T-helper 1 cell treated with Interleukin-12 subunit alpha and Interleukin-12 subunit beta and Interleukin-4 antibody, amounts not matched to agents 30 ng/mL and 1 ng/mL, for 36 hours (primary cell): ENCODE measurements around the gene KCNA4. TPM values are rescaled to one million over a fixed set of nuclear protein-coding genes. Genes with fewer than 3 reads are reported as not detected.
"Not testable (repeated sequence)": the region's sequence is repeated elsewhere in the genome, so short reads cannot be mapped to it uniquely, and the experiment has no call there.

Experiments used
- intact Hi-C: fragments of 100-400 bp; cut with micrococcal nuclease; formaldehyde crosslinking; loops from one replicate; pipeline ENCODE4 v1.15.1; 2024
- total RNA-seq: library from RNA; stranded (reverse); gene quantifications from 2 replicates; pipeline ENCODE4 v1.2.3, GENCODE V29; 2022

KCNA4 gene
- total RNA-seq: not detected in 2 replicates

DNA sequence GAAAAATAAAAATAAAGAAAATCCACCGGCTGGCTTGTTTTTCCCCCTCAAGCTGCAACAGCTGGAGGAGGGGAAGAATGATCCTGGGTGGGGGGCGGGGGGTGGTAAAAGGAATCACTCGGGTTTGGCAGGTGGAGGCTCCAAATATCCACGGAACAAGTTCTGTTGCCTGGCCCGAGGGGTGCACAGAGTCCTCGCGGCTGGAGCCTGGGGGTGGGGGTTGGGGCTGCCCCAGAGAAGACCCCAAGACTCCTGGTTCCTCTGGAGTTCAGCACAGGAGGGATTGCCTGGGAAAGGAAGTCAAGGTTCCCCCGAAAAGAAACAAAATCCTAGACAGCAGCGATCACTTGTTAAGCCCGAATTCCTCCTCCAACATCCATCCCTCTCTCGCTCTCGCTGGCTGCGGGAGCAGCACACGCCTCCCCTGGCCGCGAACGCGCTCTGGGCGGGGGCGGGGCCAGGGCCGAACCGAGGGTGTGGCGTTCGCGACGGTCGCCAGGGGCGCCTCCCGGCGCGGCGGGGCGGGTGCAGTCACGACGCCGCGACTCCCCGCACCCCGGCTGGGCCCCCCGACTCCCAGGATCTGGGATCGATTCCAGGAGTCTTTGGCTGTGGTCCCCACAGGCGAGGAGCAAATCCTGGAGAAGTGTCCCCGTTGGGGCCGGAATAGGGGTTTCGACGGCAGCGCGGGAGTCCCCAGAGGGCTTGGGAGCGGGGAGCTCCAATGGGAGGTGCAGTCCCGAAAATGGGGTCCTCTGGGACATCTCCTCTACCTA is at the start of gene KCNA4:
Gene KCNA4 (minus strand): TSS at position 443 of the 776 bp plus-strand sequence. CDS start 4,352 bp downstream, outside the sequence.
- intact Hi-C loops: no loop called here

DNA sequence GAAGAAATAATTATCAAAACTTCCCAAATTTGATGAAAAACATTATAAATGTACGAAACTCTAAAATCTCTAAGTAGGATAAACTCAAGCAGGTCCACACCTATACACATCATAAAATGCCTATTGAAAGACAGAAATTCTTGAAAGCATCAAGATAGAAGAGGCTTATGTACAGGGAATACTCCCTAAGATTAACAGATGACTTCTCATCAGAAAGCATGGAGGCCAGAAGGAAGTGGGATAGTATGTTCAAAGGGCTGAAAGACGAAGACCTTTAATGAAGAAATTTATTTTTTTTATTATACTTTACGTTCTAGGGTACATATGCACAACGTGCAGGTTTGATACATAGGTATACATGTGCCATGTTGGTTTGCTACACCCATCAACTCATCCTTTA is 45.3 kb upstream of the KCNA4 start:
- intact Hi-C loops: no loop called here

DNA sequence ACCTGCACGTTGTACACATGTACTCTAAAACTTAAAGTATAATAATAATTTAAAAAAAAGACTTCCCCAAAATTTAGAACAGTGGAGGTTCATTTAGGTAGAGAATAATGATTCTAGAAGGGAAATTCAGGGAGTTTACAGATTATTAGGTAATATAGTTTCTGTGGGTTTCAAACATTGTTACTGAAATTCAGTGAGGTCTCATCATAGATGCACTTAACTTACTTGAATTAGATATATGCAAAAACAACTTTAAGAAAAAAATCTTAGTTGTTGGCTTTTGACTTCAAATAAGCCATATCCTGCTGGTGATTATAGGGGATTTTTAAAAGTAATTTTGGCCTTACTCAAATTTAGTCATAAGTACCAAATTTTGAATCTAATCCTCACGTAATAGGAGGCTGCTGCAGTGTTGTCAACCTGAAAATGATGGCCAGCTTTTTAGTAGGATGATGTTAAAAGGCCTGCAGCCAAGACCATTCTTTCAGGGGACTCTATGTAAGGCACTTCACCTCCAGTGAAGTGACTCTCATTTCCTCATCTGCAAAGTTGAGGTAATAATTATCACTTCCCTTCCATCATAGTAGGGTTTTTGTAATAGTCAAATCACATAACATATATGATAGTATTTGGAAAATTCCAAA is 42.5 kb upstream of the KCNA4 start:
- intact Hi-C loops: no loop called here

DNA sequence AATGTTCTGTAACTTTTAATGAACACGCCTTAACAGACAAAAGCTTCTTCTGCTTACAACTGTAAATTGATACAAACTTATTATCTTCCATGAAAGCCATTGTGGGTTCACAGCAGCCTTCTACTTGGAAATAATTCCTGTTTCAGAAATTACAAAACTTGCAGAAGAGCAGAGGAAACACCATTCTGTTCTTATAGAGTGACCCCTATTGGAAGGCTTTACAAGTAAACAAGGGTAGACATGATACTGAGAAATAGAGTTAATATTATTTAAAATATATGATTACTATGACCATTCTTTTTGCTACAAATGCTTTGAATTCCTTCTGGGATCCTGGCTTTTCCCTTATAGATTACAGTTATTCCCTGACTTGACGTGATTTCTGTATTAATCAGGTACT is 32.4 kb upstream of the KCNA4 start:
- intact Hi-C loops: no loop called here

DNA sequence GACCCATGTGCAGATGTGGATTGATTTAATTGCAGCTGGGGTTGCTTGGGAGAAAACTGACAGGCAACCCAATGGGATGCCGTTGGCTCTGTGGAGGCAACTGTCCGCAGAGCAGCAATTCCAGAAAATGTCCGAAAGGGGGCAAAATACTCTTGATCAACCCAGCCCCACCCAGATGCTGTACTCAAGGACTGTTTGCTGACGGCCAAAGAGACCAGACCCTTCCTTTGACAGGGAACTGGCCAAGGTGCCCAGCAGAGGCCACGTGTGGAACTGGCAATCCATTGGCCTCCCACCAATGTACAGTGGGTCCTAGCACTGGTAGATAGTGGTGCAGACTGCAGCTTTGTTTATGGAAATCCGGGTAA is 29.7 kb upstream of the KCNA4 start:
- intact Hi-C loops: no loop called here

DNA sequence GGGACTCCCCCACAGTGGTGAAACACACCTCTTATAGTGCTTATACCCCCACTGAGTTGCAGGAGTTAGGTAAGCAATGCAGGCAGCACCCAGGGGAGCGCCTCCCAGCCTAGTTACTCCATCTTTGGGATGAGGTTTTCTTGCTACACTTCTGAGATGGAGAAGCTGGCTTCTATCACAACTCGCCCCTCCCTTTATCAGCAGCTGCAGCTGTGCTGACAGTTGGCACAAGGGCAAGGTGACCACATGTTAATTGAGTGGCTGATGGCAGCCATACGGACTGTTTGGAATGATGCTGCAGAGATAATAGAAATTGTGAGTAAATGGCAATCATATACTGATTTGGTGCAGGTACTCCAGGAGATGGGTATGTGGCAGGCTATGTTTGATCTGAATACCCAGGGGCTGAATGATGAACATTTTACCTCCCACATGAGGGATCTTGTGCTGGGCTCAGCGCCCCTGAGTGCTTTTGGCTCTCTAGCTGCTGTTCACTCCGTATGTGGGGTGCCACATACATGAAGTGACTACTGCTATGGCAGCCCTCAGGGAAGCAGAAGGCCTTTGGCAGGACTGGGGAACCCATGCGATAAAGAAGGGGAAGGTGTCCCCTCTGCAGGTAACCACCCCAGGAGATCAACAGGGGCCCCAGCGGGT is 29.2 kb upstream of the KCNA4 start:
- intact Hi-C loops: no loop called here

DNA sequence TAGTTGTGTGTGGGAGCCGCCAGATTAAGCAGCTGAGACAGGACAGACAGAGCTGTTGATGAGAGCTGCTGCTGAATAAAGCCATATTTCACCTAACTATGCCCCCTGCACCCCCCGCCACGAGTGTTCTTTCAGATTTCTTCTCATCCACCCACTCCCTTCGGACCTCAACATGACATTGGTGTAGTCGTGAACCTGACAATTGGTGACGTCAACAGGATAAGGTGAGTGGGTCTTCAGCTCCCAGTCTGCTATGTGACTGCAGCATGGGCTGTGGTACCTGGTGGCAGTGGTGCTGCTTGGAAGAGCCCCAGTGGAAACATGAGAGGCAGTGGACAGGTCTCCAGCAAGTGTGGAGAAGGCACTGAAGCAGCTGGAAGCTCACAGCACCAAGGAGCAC is 28.3 kb upstream of the KCNA4 start:
- intact Hi-C loops: no loop called here

DNA sequence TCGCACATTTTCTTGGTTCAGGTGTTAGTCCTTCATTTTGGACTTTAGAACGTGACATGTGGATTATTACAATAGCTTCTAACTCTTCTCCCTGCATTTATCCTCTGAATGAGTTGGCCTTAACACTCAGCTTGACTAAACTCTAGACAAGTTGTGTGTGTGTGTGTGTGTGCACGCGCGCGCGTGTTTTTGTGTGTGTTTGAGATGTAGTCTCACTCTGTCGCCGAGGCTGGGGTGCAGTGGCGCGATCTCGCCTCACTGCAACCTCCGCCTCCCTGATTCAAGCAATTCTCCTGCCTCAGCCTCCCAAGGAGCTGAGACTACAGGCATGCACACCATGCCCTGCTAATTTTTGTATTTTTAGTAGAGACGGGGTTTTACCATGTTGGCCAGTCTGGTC is 24.3 kb upstream of the KCNA4 start:
- intact Hi-C loops: no loop called here

DNA sequence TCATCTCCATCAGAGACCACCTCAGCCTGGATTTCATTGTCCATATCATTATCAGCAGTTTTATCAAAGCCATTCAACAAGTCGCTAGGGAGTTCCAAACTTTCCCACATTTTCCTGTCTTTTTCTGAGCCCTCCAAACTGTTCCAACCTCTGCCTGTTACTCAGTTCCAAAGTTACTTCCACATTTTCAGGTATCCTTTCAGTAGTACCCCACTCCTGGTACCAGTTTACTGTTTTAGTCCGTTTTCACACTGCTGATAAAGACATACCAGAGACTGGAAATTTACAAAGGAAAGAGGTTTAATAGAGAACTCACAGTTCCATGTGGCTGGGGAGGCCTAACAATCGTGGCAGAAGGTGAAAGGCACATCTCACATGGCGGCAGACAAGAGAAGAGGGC is 17.9 kb upstream of the KCNA4 start:
- intact Hi-C loops: not testable (repeated sequence)

DNA sequence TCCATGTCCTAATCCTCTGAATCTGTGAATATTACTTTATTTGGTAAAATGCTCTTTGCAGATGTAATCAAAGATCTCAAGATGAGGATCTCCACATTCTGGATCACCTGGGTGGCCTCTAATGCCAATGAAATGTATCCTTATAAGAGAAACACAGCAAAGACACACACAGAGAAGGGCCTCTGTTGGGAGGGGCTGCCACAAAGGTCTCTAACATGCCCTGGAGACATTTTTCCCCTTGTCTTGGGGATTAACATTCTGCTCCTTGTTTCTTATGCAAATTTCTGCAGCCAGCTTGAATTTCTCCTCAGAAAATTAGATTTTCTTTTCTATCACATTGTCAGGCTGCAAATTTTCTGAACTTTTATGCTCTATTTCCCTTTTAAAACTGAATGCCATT is 17.3 kb upstream of the KCNA4 start:
- intact Hi-C loops: not testable (repeated sequence)

DNA sequence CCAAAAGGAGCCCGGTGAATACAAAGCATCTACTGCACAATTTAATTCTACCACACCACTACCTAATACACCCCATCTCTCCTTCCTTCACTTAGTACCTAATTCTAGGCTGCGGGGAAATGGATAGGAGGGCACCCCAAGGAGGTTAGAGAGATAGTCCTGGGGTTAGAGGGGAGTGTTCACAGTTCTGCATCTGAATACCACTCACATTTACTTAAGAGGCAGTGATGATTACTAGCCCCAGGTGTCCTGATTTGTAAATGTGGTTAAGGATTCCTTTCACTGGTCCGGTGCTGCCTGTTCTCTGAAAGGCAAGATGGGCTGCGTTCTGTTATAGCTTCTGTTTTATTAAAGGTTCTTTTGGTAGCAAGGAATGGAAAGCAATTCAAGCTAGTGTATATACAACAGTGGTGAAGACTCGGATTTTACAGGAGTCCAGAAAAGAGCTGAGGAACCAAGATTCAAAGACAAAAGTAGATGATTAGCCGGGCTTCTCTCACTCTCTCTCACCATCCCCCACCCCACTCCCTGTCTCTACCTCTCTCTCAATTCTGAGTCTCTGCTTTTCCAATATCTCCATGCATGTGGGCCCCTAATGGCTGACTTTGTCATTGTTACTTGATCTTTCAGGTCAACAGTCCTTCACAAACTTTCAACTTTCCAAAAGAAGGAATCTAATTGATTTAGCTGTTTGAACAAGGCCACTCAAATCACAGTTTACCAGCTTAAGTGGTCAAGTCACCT is 8.7 kb upstream of the KCNA4 start:
- intact Hi-C loops: no loop called here

DNA sequence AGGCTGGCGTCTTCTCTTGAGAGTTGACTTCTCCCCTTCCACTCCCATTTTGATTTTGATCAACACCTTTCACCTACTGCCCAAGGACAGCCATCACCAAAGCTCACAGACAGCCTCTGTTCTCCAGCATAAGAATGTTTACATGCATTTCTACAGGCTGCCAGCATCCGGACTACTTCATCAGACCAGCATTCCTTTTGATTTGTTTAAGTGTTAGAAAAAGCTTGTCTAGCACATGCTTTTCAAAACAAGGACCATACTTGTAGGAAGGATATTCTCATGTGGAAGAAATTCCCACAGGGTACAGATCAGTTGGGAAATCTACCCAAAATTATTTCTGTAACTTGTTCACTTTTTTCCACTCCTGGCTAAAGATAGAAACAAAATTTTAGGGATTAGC is 6.2 kb upstream of the KCNA4 start:
- intact Hi-C loops: no loop called here

DNA sequence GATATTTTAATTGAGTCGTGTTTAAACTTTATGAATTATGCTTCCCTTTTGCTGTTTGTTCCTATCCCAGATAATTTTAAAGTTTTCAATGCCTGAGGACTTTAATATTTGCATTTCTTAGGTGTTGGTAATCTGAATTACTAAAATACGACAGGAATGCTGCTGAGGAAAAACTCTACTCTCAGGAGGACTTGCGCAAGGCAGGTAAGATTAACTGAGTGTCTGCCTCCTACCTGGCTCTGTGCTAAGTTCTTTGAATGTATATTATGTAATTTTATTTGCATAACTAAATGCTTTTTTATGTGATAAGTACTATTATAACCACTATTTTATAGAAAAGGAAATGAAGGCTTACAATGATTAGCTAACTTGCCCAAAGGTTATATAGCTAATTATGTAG is 2.7 kb upstream of the KCNA4 start:
- intact Hi-C loops: no loop called here

DNA sequence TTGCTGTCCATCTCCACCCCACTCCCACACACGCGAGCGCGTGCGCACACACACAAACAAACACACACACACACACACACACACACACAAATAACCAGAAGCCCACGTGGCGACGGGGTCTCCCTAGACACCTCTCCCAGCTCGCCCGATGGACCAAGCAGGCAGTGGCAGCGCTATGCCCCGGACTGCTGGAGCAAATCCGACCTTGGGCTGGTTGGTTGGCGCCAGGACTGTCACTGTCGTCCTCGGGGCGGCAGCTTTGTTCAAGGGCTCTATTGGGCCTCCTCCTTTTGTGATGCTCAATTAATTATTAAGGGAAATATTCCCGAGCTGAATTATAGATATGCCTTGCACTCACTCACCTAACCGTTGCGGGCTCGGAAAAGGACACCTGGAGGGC is 1.7 kb upstream of the KCNA4 start:
- intact Hi-C loops: no loop called here

DNA sequence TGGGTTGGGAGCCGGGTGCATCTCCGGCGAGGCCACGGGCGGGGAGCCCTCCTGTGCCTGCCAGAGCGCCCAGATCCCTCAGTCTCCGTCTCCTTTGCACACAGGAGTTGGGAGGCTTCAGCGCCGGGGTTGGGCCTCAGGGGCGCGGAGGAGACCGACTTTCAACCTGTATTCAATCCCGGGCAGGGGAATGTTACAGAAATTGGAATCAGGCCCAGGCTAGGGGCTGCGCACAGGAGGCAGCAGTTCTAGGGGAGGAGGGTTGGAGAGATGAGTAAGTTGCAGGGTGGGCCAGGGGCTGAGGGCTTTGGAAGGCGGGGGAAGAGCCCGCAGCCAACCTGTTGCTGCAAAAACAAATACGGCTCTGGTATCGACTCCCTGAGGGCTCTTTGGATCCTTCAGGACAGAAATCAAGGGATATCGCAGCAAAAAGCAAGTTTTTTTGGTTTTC is 640 bp upstream of the KCNA4 start:
- intact Hi-C loops: no loop called here

DNA sequence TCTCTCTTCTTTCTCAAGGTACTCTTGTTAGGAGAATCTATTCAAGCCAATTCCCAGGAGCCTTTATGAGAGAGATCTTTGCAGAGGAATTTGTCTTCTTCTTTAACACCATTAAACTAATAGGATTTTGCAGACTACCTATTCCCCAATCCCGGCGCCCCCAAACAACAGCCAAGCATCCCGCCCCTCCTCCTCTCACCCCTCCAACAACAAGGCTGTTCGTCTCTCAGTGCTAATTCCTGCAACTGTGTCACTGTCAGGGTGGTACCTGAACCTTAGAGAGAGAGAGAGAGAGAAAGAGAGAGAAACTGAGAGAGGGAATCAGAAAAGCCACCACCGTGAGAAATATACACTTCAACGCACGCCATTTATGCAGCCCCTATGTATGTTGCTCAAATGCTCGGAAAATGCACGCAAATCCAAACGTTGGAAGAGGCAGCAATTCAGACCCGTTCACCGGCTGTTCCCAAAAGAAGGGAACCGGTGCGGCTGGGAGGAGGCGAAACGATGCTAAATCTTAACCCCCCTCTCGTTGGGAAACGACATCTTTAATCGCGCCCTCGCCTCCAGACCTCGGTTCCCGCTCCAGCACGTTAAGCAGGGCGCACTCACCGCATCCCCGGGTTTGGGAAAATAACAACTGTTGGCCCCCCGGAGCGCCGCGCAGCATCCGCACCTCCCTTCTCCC is 961 bp downstream of the KCNA4 start:
- intact Hi-C loops: no loop called here

DNA sequence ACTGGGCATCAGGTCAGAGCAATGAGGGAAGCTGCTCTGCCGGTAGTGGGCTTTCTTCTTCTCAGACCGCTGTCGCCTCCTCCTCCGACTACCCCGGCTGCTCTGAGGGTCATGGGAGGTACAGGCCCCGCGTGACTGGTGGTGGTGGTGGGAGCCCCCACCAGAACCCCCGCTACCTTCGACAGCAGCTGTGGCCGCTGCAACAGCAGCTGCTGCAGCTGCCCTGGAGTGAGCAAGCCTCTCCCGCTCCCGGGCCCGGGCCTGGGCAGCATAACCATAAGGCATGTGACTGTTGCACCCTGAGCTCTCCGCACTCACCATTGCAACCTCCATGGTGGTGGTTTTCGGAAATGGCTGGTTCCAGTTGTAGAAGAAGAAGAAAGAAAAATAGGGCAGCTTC is 4.5 kb downstream of the KCNA4 start:
- intact Hi-C loops: no loop called here

DNA sequence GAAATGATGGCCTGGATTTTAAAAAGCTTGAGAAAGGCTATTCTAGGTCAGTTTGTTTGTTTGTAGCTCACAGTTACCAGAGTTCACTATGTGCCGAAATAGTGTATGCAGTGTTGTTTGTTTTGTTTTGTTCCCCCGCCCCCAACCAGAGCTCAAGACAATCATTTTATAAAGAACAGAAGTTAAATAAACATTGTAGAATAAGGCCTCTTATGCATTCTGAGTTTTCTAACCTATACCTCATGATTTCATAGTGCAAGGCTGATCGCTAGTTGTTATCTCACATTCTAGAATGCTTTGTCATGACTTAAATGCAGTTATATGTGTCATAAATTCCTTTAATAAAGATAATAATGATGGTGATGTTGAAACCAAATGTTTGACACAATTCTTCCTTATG is 7.8 kb downstream of the KCNA4 start:
- intact Hi-C loops: no loop called here

DNA sequence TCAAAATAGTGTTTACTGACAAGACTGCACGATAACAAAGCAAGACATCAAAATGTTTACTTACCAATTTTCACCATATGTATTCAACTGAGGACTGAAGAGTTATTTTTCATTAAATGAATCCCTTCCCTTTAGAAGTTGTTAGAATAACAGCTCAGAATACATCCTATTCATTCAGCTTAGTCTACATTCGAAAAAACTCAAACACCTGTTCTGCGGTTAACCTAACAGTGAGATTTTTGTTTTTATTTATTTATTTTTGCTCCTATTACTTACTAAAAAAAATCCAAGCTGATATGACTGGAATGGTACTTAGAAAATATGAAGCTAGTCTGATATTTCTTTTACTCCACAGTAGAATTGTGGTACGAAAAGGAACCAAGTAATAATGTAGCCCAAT is 10.0 kb downstream of the KCNA4 start:
- intact Hi-C loops: no loop called here

DNA sequence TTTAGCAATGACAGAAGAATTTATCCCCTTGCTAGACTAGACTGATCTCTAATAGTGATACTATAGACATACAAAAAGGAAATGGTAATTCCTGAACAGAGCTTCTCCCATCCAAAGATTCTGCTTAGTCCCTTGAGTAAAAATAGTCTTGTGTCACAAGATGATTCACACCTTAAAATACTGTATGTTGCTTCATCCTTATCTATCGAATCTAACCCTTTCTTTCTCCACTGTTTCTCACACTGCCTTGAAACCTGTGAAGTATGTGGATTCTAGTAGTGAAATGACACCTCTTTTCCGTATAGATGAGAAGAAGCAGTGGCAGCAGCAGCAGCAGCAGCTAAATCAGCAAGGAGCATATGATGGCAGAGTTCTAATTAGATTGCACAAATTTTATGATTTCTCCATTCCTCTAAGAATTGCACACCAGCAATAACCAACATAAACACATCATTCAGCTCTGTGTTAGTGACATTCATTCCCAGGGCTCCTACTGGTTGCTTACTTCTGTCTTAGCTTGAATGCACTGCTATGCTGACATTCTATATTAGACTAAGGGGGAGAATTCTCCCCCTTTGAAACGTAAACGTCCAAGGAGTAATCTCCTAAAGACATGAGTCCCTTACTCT is 14.6 kb downstream of the KCNA4 start:
- intact Hi-C loops: no loop called here
